Natural killer cell treated with Interleukin-12 subunit alpha and Interleukin-12 subunit beta and Interleukin-15 and Interleukin-18, amount 100 ng/mL, for 72 hours (primary cell): ENCODE results near the gene CHODL. TPM values are rescaled to one million over a fixed set of nuclear protein-coding genes. Genes with fewer than 3 reads are reported as not detected.

Source experiments
- ATAC-seq, 2 donors: fragments of 150-1000 bp; cut with Tn5 transposase in 1 of 2; sonication (Bioruptor Pico), chemical (Tn5 transposase) in 1 of 2; 2 replicates each; pipeline ENCODE4 v1.10.0; 2021
- DNase-seq: peaks from one replicate; pipeline ENCODE4 v3.0.0; 2022; ENCODE audit warnings: low spot score
- H3K27ac Mint-ChIP-seq, 2 donors: 1 replicate in 1 of 2; 2 replicates in 1 of 2; pipeline ENCODE4 v1.8.0; 2022; ENCODE audit warnings: mixed read lengths in 2 of 2, mild to moderate bottlenecking in 1 of 2, moderate library complexity in 1 of 2
- H3K27me3 Mint-ChIP-seq, 2 donors: 1 replicate in 1 of 2; 2 replicates in 1 of 2; pipeline ENCODE4 v1.8.0; 2022; ENCODE audit warnings: mixed read lengths in 2 of 2
- H3K36me3 Mint-ChIP-seq: one replicate; pipeline ENCODE4 v1.8.0; 2022; ENCODE audit warnings: mixed read lengths
- H3K4me1 Mint-ChIP-seq, 2 donors: 1 replicate in 1 of 2; 2 replicates in 1 of 2; pipeline ENCODE4 v1.8.0; 2022; ENCODE audit warnings: low read depth in 2 of 2, mixed read lengths in 2 of 2, mild to moderate bottlenecking in 1 of 2
- H3K4me3 Mint-ChIP-seq: one replicate; pipeline ENCODE4 v1.8.0; 2022; ENCODE audit warnings: mixed read lengths
- H3K9me3 Mint-ChIP-seq: 2 replicates; pipeline ENCODE4 v1.8.0; 2022; ENCODE audit warnings: mixed read lengths
- total RNA-seq, 2 donors: library from RNA; stranded (reverse); gene quantifications; one replicate each; pipeline ENCODE4 v1.2.3, GENCODE V29; 2022

The CHODL gene
- total RNA-seq, 2 donors from 2014 or later, result 0.26 TPM; not detected in 1

DNA sequence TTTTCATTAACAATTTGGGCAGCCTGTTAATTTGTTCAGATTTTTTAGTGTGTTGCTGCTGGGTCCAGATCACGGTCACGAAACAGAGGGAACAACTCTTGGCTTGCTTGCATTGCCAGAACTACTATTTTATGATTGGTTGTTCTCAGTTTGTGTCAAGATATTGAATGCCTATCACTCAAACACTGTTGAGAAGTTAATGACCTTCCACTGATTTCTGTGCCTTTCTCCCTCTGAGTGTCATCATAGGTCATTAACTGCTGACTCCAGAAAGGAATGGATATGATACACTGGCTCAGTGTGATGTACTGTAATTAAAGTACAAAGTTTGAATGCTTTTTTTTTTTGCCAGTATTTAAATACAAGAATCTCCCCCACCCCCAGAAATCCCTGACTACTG is 9.2 kb downstream of the CHODL start:
- Mint-ChIP-seq H3K27ac (no peak overlapping the region), H3K27me3 (no peaks in the 10 kb centered on the region), H3K4me1 (no peaks in the 10 kb centered on the region), H3K9me3 (no peaks in the 10 kb centered on the region), H3K4me3 (no peak overlapping the region), H3K36me3 (no peaks in the 10 kb centered on the region)
- DNase-seq (no peak), ATAC-seq (no peak)

GRCh38 chr21:18265944-18266343 is 21.3 kb downstream of the CHODL start:
- Mint-ChIP-seq H3K27ac (no peak overlapping the region), H3K27me3 (peaks cover 0 to 7% of the 10 kb centered on the region in 2 donors), H3K4me1 (no peaks in the 10 kb centered on the region), H3K4me3 (no peak overlapping the region), H3K36me3 (no peaks in the 10 kb centered on the region), H3K9me3 (no peaks in the 10 kb centered on the region)
- ATAC-seq (no peak), DNase-seq (no peak)

DNA sequence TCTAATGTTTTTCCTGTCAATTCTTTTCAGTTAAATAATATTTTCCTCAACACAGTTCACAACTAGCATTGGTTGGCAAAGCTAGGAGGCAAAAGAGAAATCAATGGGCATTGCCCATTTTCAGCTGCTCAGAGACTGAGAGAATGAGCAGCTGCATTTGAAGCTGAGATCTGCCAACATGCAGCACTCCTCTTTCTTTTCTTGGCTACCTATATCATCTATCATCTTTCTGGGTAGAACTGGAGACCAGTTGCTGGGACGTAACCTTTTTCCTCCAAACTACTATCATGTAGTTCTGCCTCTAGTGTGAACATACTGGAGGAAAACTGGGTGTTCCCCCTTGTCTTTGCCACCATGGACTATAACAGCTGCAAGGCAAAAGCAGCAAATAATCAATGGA is 22.9 kb downstream of the CHODL start:
- ATAC-seq (no peak), DNase-seq (no peak)
- Mint-ChIP-seq H3K4me3 (no peak overlapping the region), H3K36me3 (no peaks in the 10 kb centered on the region), H3K27ac (no peak overlapping the region), H3K4me1 (no peaks in the 10 kb centered on the region), H3K27me3 (peaks cover 0 to 7% of the 10 kb centered on the region in 2 donors), H3K9me3 (no peaks in the 10 kb centered on the region)

GRCh38 chr21:18268906-18269305 is 24.3 kb downstream of the CHODL start:
- Mint-ChIP-seq H3K4me1 (no peaks in the 10 kb centered on the region), H3K27ac (no peak overlapping the region), H3K27me3 (peaks cover 0 to 7% of the 10 kb centered on the region in 2 donors), H3K4me3 (no peak overlapping the region), H3K36me3 (no peaks in the 10 kb centered on the region), H3K9me3 (no peaks in the 10 kb centered on the region)
- DNase-seq (no peak), ATAC-seq (no peak)

- H3K36me3 Mint-ChIP-seq, result no peaks in the 10 kb centered on the region
- H3K4me3 Mint-ChIP-seq, result no peak overlapping the region
- H3K27ac Mint-ChIP-seq, result no peak overlapping the region
- ATAC-seq (no peak), DNase-seq (no peak)
- no peaks in the 10 kb centered on the region for H3K4me1 Mint-ChIP-seq
- no peaks in the 10 kb centered on the region for H3K9me3 Mint-ChIP-seq
- H3K27me3 Mint-ChIP-seq, result peaks cover 0 to 2% of the 10 kb centered on the region in 2 donors
These were observed 25.2 kb downstream of the CHODL start for GRCh38 chr21:18269856-18270255.

GRCh38 chr21:18273400-18273799 is 28.8 kb downstream of the CHODL start:
- no peak for ATAC-seq
- no peak overlapping the region for H3K27ac Mint-ChIP-seq
- no peaks in the 10 kb centered on the region for H3K9me3 Mint-ChIP-seq
- no peak for DNase-seq
- H3K4me1 Mint-ChIP-seq, result no peaks in the 10 kb centered on the region
- H3K36me3 Mint-ChIP-seq, result no peaks in the 10 kb centered on the region
- no peaks in the 10 kb centered on the region for H3K27me3 Mint-ChIP-seq
- H3K4me3 Mint-ChIP-seq, result no peak overlapping the region

GRCh38 chr21:18274370-18274769 is 29.7 kb downstream of the CHODL start:
- Mint-ChIP-seq H3K4me3 (no peak overlapping the region), H3K36me3 (no peaks in the 10 kb centered on the region), H3K27me3 (no peaks in the 10 kb centered on the region), H3K27ac (no peak overlapping the region), H3K4me1 (no peaks in the 10 kb centered on the region), H3K9me3 (no peaks in the 10 kb centered on the region)
- DNase-seq, result no peak
- ATAC-seq, result no peak

- Mint-ChIP-seq H3K4me1 (no peaks in the 10 kb centered on the region), H3K9me3 (no peaks in the 10 kb centered on the region), H3K4me3 (no peak overlapping the region), H3K27me3 (peaks cover 0 to 2% of the 10 kb centered on the region in 2 donors), H3K27ac (no peak overlapping the region), H3K36me3 (peaks cover 4% of the 10 kb centered on the region)
- DNase-seq (no peak), ATAC-seq (no peak)
These were observed 31.1 kb downstream of the CHODL start for GRCh38 chr21:18275781-18276180.

DNA sequence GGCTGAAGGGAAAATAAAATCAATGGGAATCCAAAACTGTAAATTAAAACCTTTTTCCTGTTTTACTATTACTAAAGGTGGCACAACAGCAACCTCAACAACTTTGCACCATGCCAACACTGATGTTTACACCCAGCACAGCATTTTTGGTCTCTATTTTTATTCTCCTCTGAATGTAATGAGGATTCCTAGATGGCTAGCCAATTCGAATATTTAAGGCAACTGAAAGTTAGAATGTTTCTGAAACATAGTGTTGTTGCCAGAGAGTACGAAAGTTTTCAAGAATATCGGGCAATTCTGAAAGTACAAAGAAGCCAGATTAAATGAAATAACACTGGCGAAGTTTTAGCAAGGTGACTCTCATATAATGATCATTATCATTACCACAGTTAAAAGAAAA is 40.7 kb downstream of the CHODL start:
- H3K27me3 Mint-ChIP-seq, result peaks cover 0 to 5% of the 10 kb centered on the region in 2 donors

GRCh38 chr21:18289876-18290275 is 45.2 kb downstream of the CHODL start:
- ATAC-seq (no peak), DNase-seq (no peak)
- no peaks in the 10 kb centered on the region for H3K9me3 Mint-ChIP-seq
- no peaks in the 10 kb centered on the region for H3K36me3 Mint-ChIP-seq
- peaks cover 0 to 3% of the 10 kb centered on the region in 2 donors for H3K27me3 Mint-ChIP-seq
- no peaks in the 10 kb centered on the region for H3K4me1 Mint-ChIP-seq
- H3K27ac Mint-ChIP-seq, result no peak overlapping the region
- no peak overlapping the region for H3K4me3 Mint-ChIP-seq

More for the DNA sequence above, 40.7 kb downstream of the CHODL start:
- H3K4me1 Mint-ChIP-seq, result no peaks in the 10 kb centered on the region
- H3K36me3 Mint-ChIP-seq, result peaks cover 4% of the 10 kb centered on the region
- DNase-seq (no peak), ATAC-seq (no peak)
- no peak overlapping the region for H3K4me3 Mint-ChIP-seq
- H3K27ac Mint-ChIP-seq, result no peak overlapping the region
- H3K9me3 Mint-ChIP-seq, result no peaks in the 10 kb centered on the region

- no peaks in the 10 kb centered on the region for H3K4me1 Mint-ChIP-seq
- H3K4me3 Mint-ChIP-seq, result no peak overlapping the region
- no peaks in the 10 kb centered on the region for H3K27me3 Mint-ChIP-seq
- ATAC-seq (no peak), DNase-seq (no peak)
- H3K27ac Mint-ChIP-seq, result no peak overlapping the region
- no peaks in the 10 kb centered on the region for H3K9me3 Mint-ChIP-seq
- H3K36me3 Mint-ChIP-seq, result no peaks in the 10 kb centered on the region
These were observed 49.5 kb downstream of the CHODL start for GRCh38 chr21:18294100-18294499.

- ATAC-seq, result no peak
- H3K27ac Mint-ChIP-seq, result no peak overlapping the region
- no peak for DNase-seq
- H3K36me3 Mint-ChIP-seq, result no peaks in the 10 kb centered on the region
- no peaks in the 10 kb centered on the region for H3K27me3 Mint-ChIP-seq
- H3K4me3 Mint-ChIP-seq, result no peak overlapping the region
- H3K4me1 Mint-ChIP-seq, result no peaks in the 10 kb centered on the region
- no peaks in the 10 kb centered on the region for H3K9me3 Mint-ChIP-seq
These were observed 53.6 kb downstream of the CHODL start for GRCh38 chr21:18298228-18298627.

Other genes with a start within 250 kb of the CHODL start
- gene TMPRSS15, start 159.0 kb downstream of the CHODL start, total RNA-seq, result not detected